GM12878 (cell line): Measurements from ENCODE around the gene NT5C. TPM values are rescaled to one million over a fixed set of nuclear protein-coding genes. Genes with fewer than 3 reads are reported as not detected.

ENCODE experiments used
- ATAC-seq: fragments of 200-7000 bp; cut with Tn5 transposase; 3 replicates; pipeline ENCODE4 v1.9.1; 2020; ENCODE audit warnings: mild to moderate bottlenecking, moderate library complexity
- BruUV-seq: library from RNA; stranded (reverse); fragments of 400-500 nt; replicated peaks from 2 replicates; lab custom pipeline; 2021; lab: Mats Ljungman, UMichigan
- CTCF ChIA-PET: fragments of 300-600 bp; sonication (Branson Sonifier 250); formaldehyde crosslinking; extraction: SDS; loops from one replicate; lab custom pipeline; 2021; ENCODE audit warnings: inconsistent platforms; lab: Yijun Ruan, JAX
- POLR2A ChIA-PET: fragments of 350-600 bp; formaldehyde crosslinking; extraction: SDS; loops from one replicate; lab custom pipeline; 2021; ENCODE audit warnings: inconsistent platforms; lab: Charles Lee
- RAD21 ChIA-PET: fragments of 300-600 bp; sonication (Branson Sonifier 250); formaldehyde crosslinking; loops from one replicate; lab custom pipeline; 2023; ENCODE audit warnings: antibody characterized with exemption; ENCODE audit not compliant: unreplicated experiment; lab: Charles Lee
- SMC1A ChIA-PET: fragments of 300-600 bp; sonication (Branson Sonifier 250); formaldehyde crosslinking; loops from one replicate; lab custom pipeline; 2023; ENCODE audit not compliant: unreplicated experiment, uncharacterized antibody; lab: Charles Lee
- DNase-seq: peaks from one replicate; pipeline ENCODE4 v3.0.0-alpha.2; 2011; ENCODE audit warnings: low read depth, low spot score
- FAIRE-seq: peaks from 3 replicates; lab custom pipeline; 2011; peaks lifted over from hg19 to GRCh38; lab: Jason Lieb, UNC
- H2AFZ ChIP-seq: 2 replicates; pipeline ENCODE4 v1.6.0; 2011; ENCODE audit warnings: low read depth, low read length, control low read depth; ENCODE audit not compliant: control insufficient read depth
- H3K27ac ChIP-seq: 2 replicates; pipeline ENCODE4 v1.5.1; 2011; ENCODE audit warnings: control low read depth; ENCODE audit not compliant: control insufficient read depth, insufficient read depth
- H3K27me3 ChIP-seq, 2 experiments: replicated peaks in 1 of 2; 2 replicates each; pipeline versions ENCODE4 v1.6.0 to v1.6.1; 2011; ENCODE audit warnings: low read length in 1 of 2; ENCODE audit not compliant: control insufficient read depth in 2 of 2, insufficient read depth in 2 of 2
- H3K36me3 ChIP-seq, 2 experiments: 2 replicates each; pipeline ENCODE4 v1.5.1; 2011; ENCODE audit warnings: low read length in 1 of 2; ENCODE audit not compliant: control insufficient read depth in 2 of 2, insufficient read depth in 2 of 2
- H3K4me1 ChIP-seq: 2 replicates; pipeline ENCODE4 v1.6.1; 2011; ENCODE audit warnings: mild to moderate bottlenecking, low read length, moderate library complexity, mixed read lengths; ENCODE audit not compliant: control insufficient read depth, insufficient read depth
- H3K4me2 ChIP-seq: 2 replicates; pipeline ENCODE4 v1.6.0; 2011; ENCODE audit warnings: control low read depth; ENCODE audit not compliant: control insufficient read depth, insufficient read depth
- H3K4me3 ChIP-seq: fragments of 200-600 bp; sonication (generic); 2 replicates; pipeline ENCODE4 v1.5.1; 2016
- H3K79me2 ChIP-seq: 2 replicates; pipeline ENCODE4 v1.6.0; 2011; ENCODE audit warnings: low read length; ENCODE audit not compliant: control insufficient read depth, insufficient read depth
- H3K9ac ChIP-seq: 2 replicates; pipeline ENCODE4 v1.8.0; 2011; ENCODE audit warnings: low read length, control low read depth, mixed read lengths; ENCODE audit not compliant: control insufficient read depth, insufficient read depth
- H3K9me3 ChIP-seq: replicated peaks from 3 replicates; pipeline ENCODE4 v1.5.1; 2011; ENCODE audit warnings: mild to moderate bottlenecking, low read length; ENCODE audit not compliant: control insufficient read depth, insufficient read depth
- H4K20me1 ChIP-seq: 2 replicates; pipeline ENCODE4 v1.6.0; 2011; ENCODE audit not compliant: control insufficient read depth, insufficient read depth
- EGR1 ChIP-seq, 2 experiments: IDR thresholded peaks; 1 replicate in 1 of 2; 2 replicates in 1 of 2; pipeline ENCODE4 v1.6.1; 2011 to 2012; ENCODE audit warnings: low read depth in 2 of 2, low read length in 2 of 2, borderline replicate concordance in 1 of 2, mild to moderate bottlenecking in 1 of 2, moderate library complexity in 1 of 2
- HDAC6 ChIP-seq: fragments of 200-600 bp; sonication (generic); IDR thresholded peaks from one replicate; pipeline ENCODE4 v1.8.0; 2017; ENCODE audit warnings: antibody characterized with exemption; ENCODE audit not compliant: unreplicated experiment
- KAT2A ChIP-seq: conservative IDR thresholded peaks from 2 replicates; pipeline ENCODE4 v1.6.1; 2011; ENCODE audit warnings: low read depth, low read length; ENCODE audit not compliant: control insufficient read depth
- MEF2A ChIP-seq: IDR thresholded peaks from 2 replicates; pipeline ENCODE4 v1.6.1; 2011; ENCODE audit warnings: low read depth, mild to moderate bottlenecking, low read length, moderate library complexity; ENCODE audit not compliant: insufficient read depth
- MYB ChIP-seq: fragments of 150-350 bp; IDR thresholded peaks from 2 replicates; pipeline ENCODE4 v1.6.1; 2014; ENCODE audit warnings: mild to moderate bottlenecking, low read depth, low read length, borderline replicate concordance
- RAD21 ChIP-seq: IDR thresholded peaks from 2 replicates; pipeline ENCODE4 v1.6.1; 2011; ENCODE audit warnings: mild to moderate bottlenecking, low read depth, low read length, moderate library complexity; ENCODE audit not compliant: insufficient read depth
- RCOR1 ChIP-seq: conservative IDR thresholded peaks from 2 replicates; pipeline ENCODE4 v1.6.1; 2012; ENCODE audit warnings: low read depth, low read length, improper control_type of control experiment
- RELA ChIP-seq: fragments of 450-650 bp; IDR thresholded peaks from 2 replicates; pipeline ENCODE4 v1.8.0; 2014; ENCODE audit warnings: borderline replicate concordance; ENCODE audit not compliant: partially characterized antibody
- RELB ChIP-seq: fragments of 450-650 bp; IDR thresholded peaks from 2 replicates; pipeline ENCODE4 v1.6.1; 2017; ENCODE audit warnings: low read depth, mild to moderate bottlenecking, moderate library complexity
- TAF1 ChIP-seq: IDR thresholded peaks from 2 replicates; pipeline ENCODE4 v1.6.1; 2011; ENCODE audit warnings: mild to moderate bottlenecking, low read depth, low read length, borderline replicate concordance
- USF2 ChIP-seq: IDR thresholded peaks from 2 replicates; pipeline ENCODE4 v1.6.1; 2011; ENCODE audit warnings: low read depth, low read length, improper control_type of control experiment, borderline replicate concordance
- YY1 ChIP-seq: IDR thresholded peaks from 2 replicates; pipeline ENCODE4 v1.6.1; 2011; ENCODE audit warnings: low read depth, mild to moderate bottlenecking, low read length
- ZBTB11 ChIP-seq: fragments of 450-650 bp; formaldehyde crosslinking; IDR thresholded peaks from 2 replicates; pipeline ENCODE4 v1.5.0; 2022; ENCODE audit warnings: mild to moderate bottlenecking, missing genetic modification characterization
- ZBTB4 ChIP-seq: fragments of 450-650 bp; formaldehyde crosslinking; IDR thresholded peaks from 2 replicates; pipeline ENCODE4 v1.4.0; 2022; ENCODE audit warnings: mild to moderate bottlenecking, moderate library complexity
- WGBS: methylation state at CpG from one replicate; pipeline ENCODE4 v1.1.6; 2016; ENCODE audit warnings: low lambda C conversion rate; ENCODE audit not compliant: insufficient replicate concordance, insufficient coverage; ENCODE audit errors: missing lambda C conversion rate; 5-methylcytosine and 5-hydroxymethylcytosine counted together
- in situ Hi-C: fragments of 300-500 bp; cut with MboI; formaldehyde crosslinking; loops from 9 replicates; pipeline ENCODE4 v1.14.3; 2018; ENCODE audit warnings: mixed read lengths
- intact Hi-C: fragments of 100-400 bp; cut with micrococcal nuclease; formaldehyde crosslinking; loops from one replicate; pipeline ENCODE4 v1.14.2; 2022; ENCODE audit not compliant: unreplicated experiment
- polyA plus RNA-seq, 11 experiments: library from polyadenylated mRNA; depleted of rRNA in 4 of 11; unstranded in 6 of 11; stranded (reverse) in 5 of 11; fragments of >200 nt; fragmentation: Nextera tagmentation in 4 of 11; fragmentation: Illumina TruSeq in 1 of 11; extraction: Ambion mirVana in 4 of 11; extraction: Trizol in 1 of 11; gene quantifications; 1 replicate in 1 of 11; 2 replicates in 10 of 11; pipeline versions ENCODE4 v1.2.1 to v1.2.3, GENCODE V29; 2011 to 2016; ENCODE audit warnings: inconsistent platforms in 2 of 11, missing spikeins in 2 of 11, low read depth in 1 of 11
- total RNA-seq, 4 experiments: library from RNA; depleted of rRNA in 3 of 4; stranded (reverse); fragments of >200 nt in 3 of 4; fragmentation: Illumina TruSeq in 1 of 4; extraction: Trizol in 1 of 4; gene quantifications; 2 replicates each; pipeline versions ENCODE4 v1.2.1 to v1.2.3, GENCODE V29; 2013 to 2021

Gene NT5C
- total and polyA plus RNA-seq, 10 of the 15 experiments (the other 5 are each of a cell fraction or from before 2014, with no cell fraction given) = 3.7 to 158 (median 63.9) TPM

GRCh38 chr17:75133001-75133400, 1.5 kb upstream of the NT5C start:
- Histone ChIP-seq H3K36me3 (peaks cover 1 to 6% of the 10 kb centered on the region in 2 experiments), H3K27ac (no peak overlapping the region), H3K4me3 (no peak overlapping the region), H3K9ac (no peak overlapping the region), H3K4me1 (peaks cover 14% of the 10 kb centered on the region), H3K27me3 (no peaks in the 10 kb centered on the region), H2AFZ (no peak overlapping the region), H3K4me2 (no peak overlapping the region), H3K79me2 (peaks cover 21% of the 10 kb centered on the region), H3K9me3 (no peaks in the 10 kb centered on the region), H4K20me1 (no peaks in the 10 kb centered on the region)
- no peak for FAIRE-seq
- ChIA-PET SMC1A (interaction anchor here (0.6 to 6.1 kb wide), 6 partner anchors 18 to 171 kb away, joined by 3 to 77 read pairs (median 6); no protein-coding TSS in a partner anchor), POLR2A (interaction anchor here (0.6 to 6.2 kb wide), 6 partner anchors 12 to 171 kb away, joined by 3 to 53 read pairs (median 4); partner anchors contain the start of gene ARMC7), CTCF (interaction anchor here (0.6 to 9.3 kb wide), 8 partner anchors 12 to 172 kb away, joined by 3 to 167 read pairs (median 8); no protein-coding TSS in a partner anchor), RAD21 (interaction anchor here (2.9 to 4.7 kb wide), 2 partner anchors 18 to 171 kb away, joined by 30 to 70 read pairs; no protein-coding TSS in a partner anchor)
- BruUV-seq = no TSS peak
- intact Hi-C loops (no loop called here), in situ Hi-C loops (no loop called here)
- no peak for DNase-seq
- 100% methylated on average over 3 of the region's 3 CpGs for WGBS
- no peak for ATAC-seq
- TF ChIP-seq ZBTB11 (CRISPR knock-in tag) (no peak), USF2 (no peak), RELA (no peak), RCOR1 (no peak), MEF2A (no peak), EGR1 (IDR thresholded peaks at IDR 0.05; ENCODE audit: borderline replicate concordance in 1 of 2, low read depth in 2 of 2, low read length in 2 of 2) (no peak), MYB (no peak), YY1 (no peak), TAF1 (no peak), KAT2A (no peak), HDAC6 (no peak), ZBTB4 (CRISPR knock-in tag) (no peak), RAD21 (no peak), RELB (no peak)
